Activated T-cell treated with anti-CD3 and anti-CD28 coated beads for 4 hours (primary cell): ENCODE data around the gene ASCL5.
"Not testable (repeated sequence)": the region's sequence is repeated elsewhere in the genome, so short reads cannot be mapped to it uniquely, and the experiment has no call there.

ENCODE experiments used
- DNase-seq: peaks from one replicate; pipeline ENCODE4 v3.0.0-alpha.2; 2020

The ASCL5 gene

GRCh38 chr1:201126832-201127754 is at the start of gene ASCL5:
Gene ASCL5 (minus strand): TSS chr1:201127184. CDS start chr1:201115372, 11,812 bp downstream.
- DNase-seq = no peak

GRCh38 chr1:201175820-201176500 is 49.0 kb upstream of the ASCL5 start:
- DNase-seq = no peak

- no peak for DNase-seq
Observed at GRCh38 chr1:201173736-201174135, 46.8 kb upstream of the ASCL5 start.

GRCh38 chr1:201172999-201173610 is 46.1 kb upstream of the ASCL5 start:
- DNase-seq = no peak

GRCh38 chr1:201172326-201172725 is 45.3 kb upstream of the ASCL5 start:
- DNase-seq = no peak

- no peak for DNase-seq
Observed at GRCh38 chr1:201171063-201172036, 44.4 kb upstream of the ASCL5 start.

GRCh38 chr1:201170533-201171062 is 43.6 kb upstream of the ASCL5 start:
- peak; percentile 27 for DNase-seq

GRCh38 chr1:201169971-201170532 is 43.1 kb upstream of the ASCL5 start:
- DNase-seq = no peak

GRCh38 chr1:201169203-201169602 is 42.2 kb upstream of the ASCL5 start:
- no peak for DNase-seq

- DNase-seq = no peak
Observed at GRCh38 chr1:201167041-201167991, 40.3 kb upstream of the ASCL5 start.

GRCh38 chr1:201164645-201165044 is 37.7 kb upstream of the ASCL5 start:
- DNase-seq = no peak

- DNase-seq = no peak
Observed at GRCh38 chr1:201163707-201164106, 36.7 kb upstream of the ASCL5 start.

- not testable (repeated sequence) for DNase-seq
Observed at GRCh38 chr1:201163036-201163435, 36.1 kb upstream of the ASCL5 start.

- DNase-seq = no peak
Observed at GRCh38 chr1:201157949-201158348, 31.0 kb upstream of the ASCL5 start.

GRCh38 chr1:201156819-201157218 is 29.8 kb upstream of the ASCL5 start:
- DNase-seq = no peak

- no peak for DNase-seq
Observed at GRCh38 chr1:201156346-201156745, 29.4 kb upstream of the ASCL5 start.

- no peak for DNase-seq
Observed at GRCh38 chr1:201155354-201155753, 28.4 kb upstream of the ASCL5 start.

GRCh38 chr1:201154389-201155165 is 27.6 kb upstream of the ASCL5 start, which contains the start of gene TMEM9:
Gene TMEM9 (minus strand): TSS chr1:201154474. CDS start chr1:201153923, 551 bp downstream.
- peak; percentile 99 for DNase-seq
